Esophagus squamous epithelium (tissue), 5 donors: ENCODE data around the gene MXRA8. TPM values are rescaled to one million over a fixed set of nuclear protein-coding genes. Genes with fewer than 3 reads are reported as not detected.

Experiments used
- DNase-seq: peaks from one replicate; lab custom pipeline; 2025; lab: John Stamatoyannopoulos, UW
- H3K27ac ChIP-seq, 4 donors: fragments of 200-600 bp; sonication (generic); one replicate each; pipeline ENCODE4 v1.5.1; 2016 to 2019; ENCODE audit warnings: mild to moderate bottlenecking in 1 of 4
- H3K27me3 ChIP-seq, 4 donors: fragments of 200-600 bp; sonication (generic); 1 replicate in 3 of 4; 2 replicates in 1 of 4; pipeline versions ENCODE4 v1.5.1 to v1.6.0; 2017 to 2021; ENCODE audit warnings: antibody characterized with exemption in 1 of 4
- H3K36me3 ChIP-seq, 3 donors: fragments of 200-600 bp; sonication (generic); one replicate each; pipeline ENCODE4 v1.5.1; 2016 to 2019
- H3K4me1 ChIP-seq, 3 donors: fragments of 200-600 bp; sonication (generic); one replicate each; pipeline ENCODE4 v1.5.1; 2017 to 2019
- H3K4me3 ChIP-seq, 4 donors: fragments of 200-600 bp; sonication (generic); 1 replicate in 3 of 4; 2 replicates in 1 of 4; pipeline ENCODE4 v1.5.1; 2016 to 2019; ENCODE audit warnings: mild to moderate bottlenecking in 2 of 4, moderate library complexity in 1 of 4
- H3K9me3 ChIP-seq, 3 donors: fragments of 200-600 bp; sonication (generic); one replicate each; pipeline ENCODE4 v1.5.1; 2016 to 2019
- CTCF ChIP-seq, 6 experiments: fragments of 450-650 bp in 4 of 6; fragments of 200-600 bp in 2 of 6; sonication (generic) in 2 of 6; IDR thresholded peaks; one replicate each; pipeline ENCODE4 v1.5.1; 2016 to 2019; ENCODE audit warnings: antibody characterized with exemption in 6 of 6, mild to moderate bottlenecking in 4 of 6, moderate library complexity in 4 of 6
- POLR2A ChIP-seq, 4 donors: fragments of 450-650 bp; IDR thresholded peaks; one replicate each; pipeline ENCODE4 v1.6.1; 2017; ENCODE audit warnings: antibody characterized with exemption in 4 of 4, mild to moderate bottlenecking in 4 of 4, moderate library complexity in 3 of 4
- WGBS, 2 donors: methylation state at CpG; one replicate each; pipeline ENCODE4 v1.1.5; 2018; 5-methylcytosine and 5-hydroxymethylcytosine counted together
- intact Hi-C: fragments of 100-400 bp; cut with DNase I; formaldehyde crosslinking; loops from one replicate; pipeline ENCODE4 v1.15.0; 2022
- total RNA-seq, 4 donors: library from RNA; depleted of rRNA; stranded (reverse); fragments of >200 nt; gene quantifications; one replicate each; pipeline ENCODE4 v1.1.0, GENCODE V29; 2016
- donor health status: DM: yes; HTN: yes; CAD: no.

MXRA8 gene
- total RNA-seq, 4 donors from 2014 or later = 0.45 to 33.8 (median 12.8) TPM

- TF ChIP-seq CTCF (IDR thresholded peaks at IDR 0.05) (no peak), POLR2A (IDR thresholded peaks at IDR 0.05) (no peak)
- peaks cover 19 to 49% (median 36%) of the 10 kb centered on the region in 3 donors for H3K36me3 ChIP-seq
- no peak for DNase-seq
- intact Hi-C loops = no loop called here
- 86 to 92% methylated on average over 5 to 13 of the region's 18 CpGs for WGBS, 2 donors
- H3K4me1 ChIP-seq = peaks cover 33 to 66% (median 39%) of the 10 kb centered on the region in 3 donors
- no peak overlapping the region for H3K27ac ChIP-seq
- H3K27me3 ChIP-seq = no peaks in the 10 kb centered on the region
- H3K4me3 ChIP-seq = no peak overlapping the region
- H3K9me3 ChIP-seq = no peaks in the 10 kb centered on the region
Observed at GRCh38 chr1:1342584-1343115, 15.7 kb downstream of the MXRA8 start.

- WGBS, 2 donors = 60% methylated on average over 1 of the region's 28 CpGs; no CpG with 5 or more reads in 1 of the 2 donors
- H3K9me3 ChIP-seq = no peaks in the 10 kb centered on the region
- no peak for DNase-seq
- no peaks in the 10 kb centered on the region for H3K27me3 ChIP-seq
- peaks cover 19 to 55% (median 39%) of the 10 kb centered on the region in 3 donors for H3K36me3 ChIP-seq
- no peak overlapping the region for H3K27ac ChIP-seq
- peaks cover 27 to 60% (median 34%) of the 10 kb centered on the region in 3 donors for H3K4me1 ChIP-seq
- TF ChIP-seq CTCF (IDR thresholded peaks at IDR 0.05) (no peak), POLR2A (IDR thresholded peaks at IDR 0.05) (no peak)
- no peak overlapping the region for H3K4me3 ChIP-seq
- intact Hi-C loops = no loop called here
Observed at GRCh38 chr1:1342061-1342562, 16.2 kb downstream of the MXRA8 start.

GRCh38 chr1:1341549-1342021, 16.8 kb downstream of the MXRA8 start:
- Histone ChIP-seq H3K4me1 (peaks cover 22 to 55% (median 29%) of the 10 kb centered on the region in 3 donors), H3K36me3 (peaks cover 22 to 60% (median 43%) of the 10 kb centered on the region in 3 donors), H3K9me3 (no peaks in the 10 kb centered on the region), H3K27me3 (no peaks in the 10 kb centered on the region), H3K4me3 (no peak overlapping the region), H3K27ac (no peak overlapping the region)
- WGBS, 2 donors = 69 to 100% methylated on average over 2 to 3 of the region's 17 CpGs
- TF ChIP-seq CTCF (IDR thresholded peaks at IDR 0.05) = no peak
- no peak for TF ChIP-seq POLR2A (IDR thresholded peaks at IDR 0.05)
- no peak for DNase-seq
- intact Hi-C loops = no loop called here

GRCh38 chr1:1340791-1341548, 17.4 kb downstream of the MXRA8 start:
- H3K4me3 ChIP-seq = no peak overlapping the region
- no peaks in the 10 kb centered on the region for H3K27me3 ChIP-seq
- no peaks in the 10 kb centered on the region for H3K9me3 ChIP-seq
- 90 to 91% methylated on average over 35 to 36 of the region's 36 CpGs for WGBS, 2 donors
- no peak for TF ChIP-seq CTCF (IDR thresholded peaks at IDR 0.05)
- no peak for TF ChIP-seq POLR2A (IDR thresholded peaks at IDR 0.05)
- intact Hi-C loops = no loop called here
- no peak for DNase-seq
- H3K27ac ChIP-seq = no peak overlapping the region
- peaks cover 16 to 49% (median 23%) of the 10 kb centered on the region in 3 donors for H3K4me1 ChIP-seq
- peaks cover 25 to 66% (median 49%) of the 10 kb centered on the region in 3 donors for H3K36me3 ChIP-seq

- no peak for DNase-seq
- peaks cover 25 to 74% (median 51%) of the 10 kb centered on the region in 3 donors for H3K36me3 ChIP-seq
Observed at GRCh38 chr1:1340185-1340584, 18.2 kb downstream of the MXRA8 start.

More at GRCh38 chr1:1340185-1340584, 18.2 kb downstream of the MXRA8 start:
- H3K9me3 ChIP-seq = no peaks in the 10 kb centered on the region
- intact Hi-C loops = no loop called here
- H3K4me3 ChIP-seq = no peak overlapping the region
- no peak overlapping the region for H3K27ac ChIP-seq
- 88 to 97% methylated on average over 6 to 8 of the region's 23 CpGs for WGBS, 2 donors
- TF ChIP-seq CTCF (IDR thresholded peaks at IDR 0.05) (no peak), POLR2A (IDR thresholded peaks at IDR 0.05) (no peak)
- H3K4me1 ChIP-seq = peaks cover 8 to 41% (median 15%) of the 10 kb centered on the region in 3 donors
- no peaks in the 10 kb centered on the region for H3K27me3 ChIP-seq
